Amniotic epithelial cell (primary cell): ENCODE data around the gene CDK2AP2.
A peak's percentile ranks its signal among the peaks of the same experiment; 100 is the strongest.
"Not testable (repeated sequence)": the region's sequence is repeated elsewhere in the genome, so short reads cannot be mapped to it uniquely, and the experiment has no call there.

Source experiments
- DNase-seq: peaks from one replicate; pipeline ENCODE4 v3.0.0-alpha.2; 2010; ENCODE audit warnings: low read depth

CDK2AP2 gene

DNA sequence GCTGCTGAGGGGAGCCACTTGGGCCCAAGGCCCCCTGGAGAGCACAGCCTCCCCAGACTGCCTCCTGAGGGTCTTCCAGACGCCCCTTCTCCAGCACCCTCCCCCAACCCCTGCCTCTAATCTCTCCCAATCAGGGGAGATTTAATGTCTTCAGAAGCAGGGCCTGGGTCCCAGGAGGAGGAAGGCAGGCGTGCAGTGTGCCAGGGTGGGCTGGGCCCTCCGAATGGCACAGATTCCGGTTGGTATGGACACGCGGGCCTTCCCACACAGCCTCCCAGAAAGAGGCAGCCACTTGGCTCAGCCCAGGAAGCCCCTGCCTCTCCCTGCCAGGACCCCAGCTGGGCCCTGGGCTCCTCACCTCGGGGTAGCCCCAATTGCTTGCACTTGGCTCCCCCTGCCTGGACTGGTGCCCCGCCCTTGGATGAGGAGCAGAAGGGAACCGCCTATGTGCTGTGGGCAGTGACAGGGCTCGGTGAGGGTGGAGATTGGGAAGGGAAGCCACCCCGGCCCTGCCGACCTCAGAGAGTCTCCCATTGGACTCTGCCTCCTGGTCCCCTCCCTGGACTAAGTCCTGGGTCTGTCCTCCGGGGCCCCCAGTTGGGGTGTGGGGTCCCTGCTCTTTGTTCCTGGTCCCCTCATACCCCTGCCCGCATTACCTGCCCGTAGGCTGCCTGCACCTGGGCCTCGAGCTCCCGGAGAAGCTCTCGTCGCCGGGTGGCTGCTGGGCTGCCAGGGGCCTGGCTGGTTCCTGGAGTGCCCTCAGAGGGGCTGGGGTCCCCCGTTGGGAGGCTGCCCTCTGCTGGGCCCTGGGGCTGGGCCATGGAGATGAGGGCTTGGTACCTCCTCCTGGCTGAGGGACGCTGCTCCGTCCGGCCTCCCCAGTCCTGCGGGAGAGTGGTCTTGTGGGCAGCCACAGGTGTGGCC is 15.9 kb upstream of the CDK2AP2 start:
- DNase-seq = no peak

GRCh38 chr11:67522844-67523555 is 15.0 kb upstream of the CDK2AP2 start, which contains the start of gene CABP2:
CABP2 (minus strand) TSS chr11:67523446; CDS start chr11:67523326, 120 bp downstream.
- no peak for DNase-seq

- DNase-seq = no peak
These were observed 14.4 kb upstream of the CDK2AP2 start for GRCh38 chr11:67522338-67522737.

DNA sequence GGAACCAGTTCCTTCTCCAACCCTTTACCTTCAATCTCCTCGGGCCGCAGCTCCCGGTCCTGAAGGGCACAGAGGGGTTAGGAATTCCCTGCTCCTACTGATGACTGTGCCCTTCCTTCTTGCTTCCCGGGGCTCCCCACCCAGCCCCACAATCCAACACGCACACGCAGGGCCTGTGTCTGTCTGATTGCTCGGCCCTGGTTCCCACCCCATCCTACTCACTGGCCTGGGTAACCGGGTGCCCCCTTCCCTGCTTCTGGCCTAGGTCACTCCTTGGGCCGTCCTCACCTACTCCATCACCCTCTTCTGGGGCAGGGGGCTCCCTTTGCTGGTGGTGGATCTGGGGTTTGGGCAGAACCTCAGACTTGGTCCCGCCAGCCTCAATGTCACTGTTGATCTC is 14.0 kb upstream of the CDK2AP2 start:
- no peak for DNase-seq

DNA sequence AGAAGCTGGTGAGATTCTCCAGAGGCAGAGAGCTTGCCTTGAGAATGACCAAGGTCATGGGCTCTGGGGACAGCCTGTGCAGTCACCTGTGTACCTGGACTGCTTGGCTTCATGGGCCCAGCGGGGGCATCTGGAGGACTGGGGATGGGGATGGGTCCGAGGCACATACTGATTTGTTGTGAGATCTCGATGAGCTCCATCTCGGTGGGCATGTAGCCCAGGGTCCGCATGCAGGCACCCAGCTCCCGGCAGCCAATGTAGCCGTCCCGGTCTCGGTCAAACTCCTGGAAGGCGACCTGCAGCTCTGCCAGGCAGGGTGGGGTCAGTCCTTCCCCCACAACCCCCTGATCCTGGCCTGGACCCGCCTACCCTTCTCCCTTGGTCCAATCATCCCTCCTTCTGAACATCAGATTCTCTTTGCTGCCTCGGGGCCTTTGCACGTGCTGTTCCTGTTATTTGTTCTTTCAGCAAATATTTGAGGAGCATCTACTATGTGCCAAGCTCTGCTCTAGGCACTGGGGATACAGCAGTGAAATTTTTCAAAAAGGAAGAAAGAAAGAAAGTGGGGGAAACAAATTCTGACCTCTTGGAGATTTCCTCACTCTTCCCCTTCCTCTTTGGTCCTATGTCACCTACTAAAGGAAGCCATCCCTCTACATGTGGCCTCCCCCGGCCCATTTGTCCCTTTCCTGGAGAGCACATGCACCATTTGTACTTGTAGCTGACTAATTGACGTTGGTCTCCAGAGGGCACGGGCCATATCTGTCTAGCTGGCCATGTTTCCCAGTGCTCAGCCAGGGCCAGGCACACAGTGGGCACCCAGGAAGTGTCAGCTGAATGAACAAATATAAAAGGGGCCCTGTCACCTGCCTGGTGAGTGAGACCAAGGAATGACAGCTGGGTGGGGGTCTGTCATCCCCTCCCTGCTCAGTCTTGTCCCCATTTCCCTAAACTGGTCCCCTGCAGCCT is 13.2 kb upstream of the CDK2AP2 start:
- DNase-seq = no peak

- no peak for DNase-seq
These were observed 11.8 kb upstream of the CDK2AP2 start for GRCh38 chr11:67519726-67520125.

DNA sequence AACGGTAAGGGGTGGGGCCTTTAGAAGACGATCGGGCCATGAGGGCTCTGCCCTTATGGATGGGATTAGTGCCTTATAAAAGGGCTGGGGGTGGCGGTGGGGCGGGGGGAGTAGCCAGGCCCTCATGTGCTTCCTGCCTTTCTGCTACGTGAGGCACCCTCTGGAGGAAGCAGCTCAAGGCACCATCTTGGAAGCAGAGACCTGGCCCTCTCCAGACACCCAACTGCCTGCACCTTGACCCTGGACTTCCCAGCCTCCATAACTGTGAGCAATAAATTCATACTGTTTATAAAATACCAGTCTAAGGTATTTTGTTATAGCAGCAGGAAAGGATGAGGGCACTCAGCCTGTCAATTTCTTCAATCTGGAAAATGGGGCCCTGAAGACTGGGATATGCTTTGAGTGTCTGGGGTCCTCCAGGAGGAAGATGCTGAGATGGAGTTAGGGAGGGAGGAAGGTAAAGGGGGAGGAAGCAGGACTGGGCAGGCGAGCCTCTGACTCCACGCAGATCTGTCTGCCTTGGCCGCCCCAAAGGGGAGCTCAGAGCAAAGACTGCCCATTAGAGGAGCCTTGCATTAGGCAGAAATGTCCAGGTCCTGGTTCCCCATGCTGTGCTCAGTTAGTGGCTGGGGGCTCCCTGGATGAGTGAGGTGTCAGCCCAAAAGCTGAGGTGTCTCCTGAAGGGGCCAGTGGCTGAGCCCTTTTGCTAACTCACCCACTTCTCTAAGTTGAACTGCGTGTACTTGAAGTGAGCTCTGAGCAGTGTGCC is 10.0 kb upstream of the CDK2AP2 start:
- DNase-seq = no peak

DNA sequence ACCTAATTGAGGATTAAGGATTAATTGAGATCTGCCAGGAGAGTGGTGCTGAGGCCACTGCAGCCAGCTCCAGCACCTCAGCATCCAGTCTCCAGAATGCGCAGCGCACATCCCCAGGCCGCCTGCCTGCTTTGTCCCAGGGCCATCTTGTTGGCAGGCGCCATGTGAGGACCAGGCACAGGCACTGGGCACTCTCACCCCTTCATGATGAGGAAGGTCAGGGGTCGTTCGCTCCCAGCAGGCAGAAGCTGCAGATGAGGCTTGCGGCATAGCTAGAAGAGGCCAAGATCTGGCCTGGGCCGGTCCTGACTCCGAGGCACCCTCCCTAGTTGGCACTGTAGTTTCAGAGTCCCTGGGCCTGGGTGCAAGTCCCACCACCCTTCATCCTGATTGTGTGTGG is 8.8 kb upstream of the CDK2AP2 start:
- DNase-seq = no peak

GRCh38 chr11:67514116-67514515 is 6.2 kb upstream of the CDK2AP2 start:
- peak; percentile 7 for DNase-seq

DNA sequence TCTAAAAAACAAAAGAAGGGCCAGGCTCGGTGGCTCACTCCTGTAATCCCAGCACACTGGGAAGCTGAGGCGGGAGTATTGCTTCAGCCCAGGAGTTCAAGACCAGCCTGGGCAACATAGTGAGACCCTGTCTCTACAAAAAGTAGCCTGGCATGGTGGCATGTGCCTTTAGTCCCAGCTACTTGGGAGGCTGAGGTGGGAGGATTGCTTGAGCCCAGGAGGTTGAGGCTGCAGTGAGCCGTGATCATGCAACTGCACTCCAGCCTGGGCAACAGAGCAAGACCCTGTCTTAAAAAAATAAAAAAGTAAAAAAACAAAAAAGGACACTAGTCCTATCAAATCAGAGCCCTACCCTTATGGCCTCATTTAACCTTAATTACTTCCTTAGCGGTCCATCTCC is 3.6 kb upstream of the CDK2AP2 start:
- DNase-seq = not testable (repeated sequence)

DNA sequence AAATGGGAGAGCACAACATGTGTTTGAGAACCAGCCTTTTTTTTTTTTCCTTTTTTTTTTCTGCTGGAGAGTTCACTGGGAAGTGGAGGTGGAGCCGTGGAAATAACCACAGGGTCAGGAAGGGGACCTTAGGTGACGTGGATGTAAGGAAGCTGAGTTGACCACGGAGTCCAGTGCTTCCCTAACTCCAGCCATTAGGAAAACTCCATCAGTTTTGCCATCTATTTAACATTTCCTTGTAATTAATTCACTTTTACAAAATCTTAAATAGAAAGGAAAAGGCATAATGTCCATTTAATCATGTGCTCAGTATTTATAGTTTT is 2.0 kb upstream of the CDK2AP2 start:
- no peak for DNase-seq

- DNase-seq = peak; percentile 90
These were observed 642 bp upstream of the CDK2AP2 start for GRCh38 chr11:67508486-67509121.

DNA sequence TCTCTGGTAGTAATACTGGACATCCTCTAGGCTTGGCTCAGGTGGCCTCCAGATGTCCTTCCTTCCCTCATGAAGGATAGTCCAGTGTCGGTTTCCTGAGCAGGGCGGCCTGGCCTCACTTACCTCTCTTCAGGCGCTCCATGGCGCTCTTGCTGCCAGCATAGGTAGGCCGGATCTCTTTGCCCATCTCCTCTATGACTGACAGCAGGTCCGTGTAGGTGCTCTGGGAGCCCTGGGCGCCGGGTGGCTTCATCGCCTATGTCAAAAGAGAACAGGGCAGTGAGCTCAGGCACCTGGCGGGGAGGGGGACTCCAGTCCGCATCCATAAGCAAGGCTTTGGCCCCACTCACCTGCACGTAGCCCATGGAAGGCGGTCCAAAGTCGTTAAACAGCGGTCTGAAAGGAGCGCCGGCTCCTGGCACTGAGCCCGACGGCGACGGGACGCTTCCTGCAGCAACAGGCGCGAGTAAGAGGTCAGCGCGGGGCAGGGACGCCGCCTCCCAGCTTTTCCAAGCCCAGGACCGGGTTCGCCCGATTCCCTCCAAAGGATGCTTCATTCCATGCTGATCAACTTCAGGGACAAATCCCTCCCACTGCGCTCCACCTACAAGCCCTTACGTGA is 609 bp downstream of the CDK2AP2 start:
- no peak for DNase-seq

DNA sequence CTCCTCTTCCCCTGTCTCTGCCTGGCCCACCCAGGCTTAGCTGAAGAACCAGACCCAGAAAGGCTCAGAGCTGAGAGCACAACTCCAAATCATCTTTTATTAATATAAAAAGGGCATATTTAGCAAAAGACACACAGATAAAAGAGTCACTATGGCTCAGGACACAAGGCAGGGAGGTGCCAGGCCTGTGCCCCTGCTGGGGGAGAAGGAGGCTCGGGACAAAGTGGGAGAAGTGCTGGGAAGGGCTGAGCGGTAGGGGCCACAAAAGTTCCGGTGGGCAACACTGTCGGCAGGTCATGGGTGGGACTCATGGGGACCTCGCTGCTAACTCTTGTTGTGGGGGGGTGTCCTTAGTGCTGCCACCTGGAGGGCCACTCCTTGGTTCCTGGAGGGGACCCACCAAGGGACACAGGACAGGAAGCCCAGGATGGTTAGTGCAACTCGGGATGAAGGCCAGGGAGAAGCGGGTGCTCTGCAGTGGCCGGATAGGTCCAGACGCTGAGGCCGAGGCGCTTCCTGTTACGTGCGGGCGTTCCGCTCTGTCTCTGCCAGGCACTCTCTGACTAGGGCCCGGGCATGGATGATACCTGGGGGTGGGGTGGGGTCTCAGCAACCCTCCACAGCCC is 1.4 kb downstream of the CDK2AP2 start:
- DNase-seq = no peak

DNA sequence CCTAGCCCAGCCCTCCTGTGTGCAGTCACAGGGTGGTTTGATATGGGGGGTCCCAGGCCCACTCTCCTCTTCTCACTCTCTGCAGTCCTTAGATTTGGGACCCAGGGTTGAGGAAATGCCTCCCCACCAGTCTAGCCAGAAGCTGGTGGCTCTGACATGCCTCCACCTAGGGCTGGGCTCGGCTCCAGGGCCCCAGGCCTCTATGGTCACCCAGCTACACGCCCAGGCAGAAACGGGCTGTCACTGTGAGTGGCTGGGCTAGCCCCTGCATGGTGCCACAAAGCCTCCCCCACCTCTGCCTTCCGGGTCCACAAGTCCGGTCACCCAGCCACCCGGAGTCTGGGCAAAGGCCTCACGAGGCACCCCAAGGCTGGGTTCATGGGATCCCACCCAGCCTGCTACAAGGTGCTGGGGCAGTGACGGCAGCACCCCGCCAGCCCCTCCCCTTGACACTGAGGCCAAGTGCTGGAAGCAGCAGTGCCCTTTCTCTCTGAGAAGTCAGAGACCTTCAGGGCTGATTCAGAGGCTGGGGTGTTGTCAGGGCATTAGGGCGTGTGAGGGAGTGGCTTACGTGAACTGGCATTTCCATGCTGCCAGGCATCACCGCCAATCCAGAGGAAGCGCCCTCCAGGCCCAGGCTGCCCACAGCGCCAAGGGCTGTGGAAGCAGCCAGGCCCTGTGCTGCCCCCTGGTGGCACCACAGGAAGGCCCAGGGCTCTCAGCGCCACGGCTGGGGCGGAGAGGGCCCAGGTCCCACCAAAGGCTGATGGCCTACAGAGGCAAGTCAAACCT is 2.2 kb downstream of the CDK2AP2 start:
- peak; percentile 95 for DNase-seq

DNA sequence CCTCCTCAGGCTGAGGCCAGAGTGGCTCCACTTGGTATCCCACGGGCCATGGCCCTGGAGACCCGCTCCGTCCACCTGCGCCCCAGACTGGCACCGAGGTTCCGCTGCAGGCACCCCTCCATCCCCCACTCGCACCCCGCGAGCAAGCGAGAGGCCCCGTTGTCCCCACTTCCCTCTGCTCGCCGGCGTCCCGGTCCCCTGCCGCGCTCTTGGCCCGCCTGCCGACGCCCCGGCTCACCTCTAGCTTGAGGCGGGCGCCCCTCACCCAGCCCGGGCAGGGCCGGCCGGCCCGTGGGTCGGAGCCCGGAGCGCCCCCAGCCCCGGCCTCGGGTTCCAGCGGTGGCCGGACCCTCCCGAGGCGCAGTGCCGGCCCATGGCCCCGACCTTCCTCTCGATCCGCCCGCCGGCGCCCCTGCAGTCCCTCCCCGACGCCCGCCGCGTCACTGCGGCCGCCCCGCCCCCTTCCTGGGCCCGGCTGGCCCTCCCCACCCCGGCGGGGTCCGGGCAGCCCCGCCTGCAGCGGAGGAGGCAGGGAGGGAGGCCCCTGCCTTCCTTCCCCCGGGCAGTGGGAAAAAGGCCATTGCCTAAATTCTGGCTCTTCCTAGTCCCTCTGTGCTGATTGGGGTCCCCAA is 2.9 kb downstream of the CDK2AP2 start, which contains the start of gene PITPNM1:
Gene PITPNM1 (minus strand): TSS at position 414 of the 632 bp plus-strand sequence. CDS start 1,183 bp downstream, outside the sequence.
- DNase-seq = peak; percentile 27

- DNase-seq = no peak
These were observed 3.7 kb downstream of the CDK2AP2 start for GRCh38 chr11:67504005-67504949.
